ENCODE measurements around the gene OR4F6. TPM values are rescaled to one million over a fixed set of nuclear protein-coding genes. Genes with fewer than 3 reads are reported as not detected.
"Not testable (repeated sequence)": the region's sequence is repeated elsewhere in the genome, so short reads cannot be mapped to it uniquely, and the experiment has no call there.

The OR4F6 gene, protein sequence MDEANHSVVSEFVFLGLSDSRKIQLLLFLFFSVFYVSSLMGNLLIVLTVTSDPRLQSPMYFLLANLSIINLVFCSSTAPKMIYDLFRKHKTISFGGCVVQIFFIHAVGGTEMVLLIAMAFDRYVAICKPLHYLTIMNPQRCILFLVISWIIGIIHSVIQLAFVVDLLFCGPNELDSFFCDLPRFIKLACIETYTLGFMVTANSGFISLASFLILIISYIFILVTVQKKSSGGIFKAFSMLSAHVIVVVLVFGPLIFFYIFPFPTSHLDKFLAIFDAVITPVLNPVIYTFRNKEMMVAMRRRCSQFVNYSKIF
- total RNA-seq = not detected

GRCh38 chr15:101803209-101803608 lies at the start of gene OR4F6:
TSS of gene OR4F6 (plus strand) at chr15:101803509. CDS start at chr15:101805720, 2,211 bp downstream.
- DNase-seq (ENCODE audit: low spot score) = no peak

GRCh38 chr15:101764669-101765339 lies 38.5 kb upstream of the OR4F6 start:
- DNase-seq (ENCODE audit: low spot score) = not testable (repeated sequence)

- not testable (repeated sequence) for DNase-seq (ENCODE audit: low spot score)
Measured at GRCh38 chr15:101765340-101765671, 38.0 kb upstream of the OR4F6 start.

GRCh38 chr15:101765772-101766456 lies 37.4 kb upstream of the OR4F6 start:
- DNase-seq (ENCODE audit: low spot score) = no peak

DNA sequence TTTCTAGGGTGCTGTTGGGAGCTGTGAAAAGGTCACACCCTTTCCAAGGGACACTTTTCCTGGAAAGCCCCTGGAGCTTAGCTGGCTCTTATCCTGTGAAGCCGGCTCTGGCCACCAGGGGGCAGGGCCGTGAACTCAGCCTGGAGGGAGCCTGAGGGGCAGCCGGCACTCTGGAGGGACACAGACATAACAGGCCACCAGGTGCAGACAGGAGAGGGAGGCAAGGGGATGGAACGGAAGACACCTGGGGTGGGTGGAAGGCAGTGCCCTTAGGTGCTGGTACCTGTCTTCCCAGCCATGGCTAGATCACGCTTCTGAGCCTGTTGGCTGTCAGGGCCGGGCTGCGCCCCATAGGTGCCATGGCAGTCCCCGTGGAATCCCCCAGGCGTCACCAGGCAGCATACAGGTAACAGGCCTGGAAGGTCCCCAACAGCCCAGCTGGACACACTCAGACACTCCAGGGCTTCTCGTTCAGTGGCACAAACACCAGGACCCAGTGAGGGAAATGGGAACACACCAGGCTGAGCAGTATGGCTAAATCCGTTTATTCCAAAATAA lies 36.1 kb upstream of the OR4F6 start:
- not testable (repeated sequence) for DNase-seq (ENCODE audit: low spot score)

- DNase-seq (ENCODE audit: low spot score) = no peak
Measured at GRCh38 chr15:101772921-101773320, 30.4 kb upstream of the OR4F6 start.

- no peak for DNase-seq (ENCODE audit: low spot score)
Measured at GRCh38 chr15:101773496-101774100, 29.7 kb upstream of the OR4F6 start.

DNA sequence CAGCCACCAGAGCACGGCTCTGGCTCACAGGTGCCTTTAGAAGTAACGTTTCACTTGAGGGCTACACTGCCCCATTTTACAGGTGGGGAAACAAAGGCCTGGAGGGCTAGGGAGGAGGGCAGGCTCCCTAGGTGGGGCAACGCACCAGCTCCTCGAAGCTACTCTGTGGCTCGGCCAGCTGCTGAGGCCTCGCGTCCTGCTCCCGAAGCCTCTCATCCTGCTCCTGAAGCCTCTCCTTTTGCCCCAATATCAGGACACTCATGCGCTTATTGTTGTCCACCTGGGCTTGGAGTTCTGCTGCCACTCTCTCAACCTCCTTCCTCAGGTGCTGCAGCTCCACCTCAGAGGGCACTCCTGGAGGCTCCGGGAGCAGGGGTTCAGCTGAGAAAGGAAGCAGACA lies 28.2 kb upstream of the OR4F6 start:
- DNase-seq (ENCODE audit: low spot score) = no peak

DNA sequence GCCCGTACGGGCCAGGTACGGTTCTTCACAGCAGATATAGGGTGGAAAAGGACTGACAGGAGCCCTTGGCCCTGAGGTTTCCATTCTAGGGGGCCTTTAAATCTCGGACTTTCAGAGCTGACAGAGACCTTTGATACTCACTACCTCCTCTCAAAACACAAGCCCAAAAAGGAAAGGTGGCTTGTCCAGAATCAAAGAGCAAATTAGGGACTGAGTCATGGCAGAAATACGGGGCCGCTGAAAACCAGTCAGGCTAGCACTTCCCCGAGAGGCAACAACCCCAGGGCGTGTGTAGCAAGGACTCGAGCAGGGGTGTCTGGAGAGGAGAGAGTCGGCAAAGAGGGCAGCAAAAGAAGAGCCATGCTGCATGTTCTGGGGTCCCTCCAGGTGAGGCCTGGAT lies 24.7 kb upstream of the OR4F6 start:
- DNase-seq (ENCODE audit: low spot score) = not testable (repeated sequence)

GRCh38 chr15:101780225-101780624 lies 23.1 kb upstream of the OR4F6 start:
- DNase-seq (ENCODE audit: low spot score) = not testable (repeated sequence)

- DNase-seq (ENCODE audit: low spot score) = no peak
Measured at GRCh38 chr15:101781928-101782327, 21.4 kb upstream of the OR4F6 start.

DNA sequence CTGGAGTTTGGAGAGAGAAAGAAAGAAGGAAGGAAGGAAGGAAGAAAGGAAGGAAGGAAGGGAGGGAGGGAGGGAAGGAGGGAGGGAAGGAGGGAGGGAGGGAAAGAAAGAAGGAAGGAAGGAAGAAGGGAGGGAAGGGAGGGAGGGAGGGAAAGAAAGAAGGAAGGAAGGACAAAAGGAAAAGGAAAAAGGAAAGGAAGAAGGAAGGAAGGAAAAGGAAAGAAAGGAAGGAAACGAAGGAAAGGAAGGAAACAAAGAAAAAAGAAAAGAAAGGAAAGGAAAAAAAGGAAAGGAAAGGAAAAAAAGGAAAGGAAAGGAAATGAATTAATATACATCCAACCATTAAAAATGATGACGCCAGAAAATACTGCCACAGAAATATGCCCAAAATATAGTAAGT lies 18.7 kb upstream of the OR4F6 start:
- DNase-seq (ENCODE audit: low spot score) = no peak

DNA sequence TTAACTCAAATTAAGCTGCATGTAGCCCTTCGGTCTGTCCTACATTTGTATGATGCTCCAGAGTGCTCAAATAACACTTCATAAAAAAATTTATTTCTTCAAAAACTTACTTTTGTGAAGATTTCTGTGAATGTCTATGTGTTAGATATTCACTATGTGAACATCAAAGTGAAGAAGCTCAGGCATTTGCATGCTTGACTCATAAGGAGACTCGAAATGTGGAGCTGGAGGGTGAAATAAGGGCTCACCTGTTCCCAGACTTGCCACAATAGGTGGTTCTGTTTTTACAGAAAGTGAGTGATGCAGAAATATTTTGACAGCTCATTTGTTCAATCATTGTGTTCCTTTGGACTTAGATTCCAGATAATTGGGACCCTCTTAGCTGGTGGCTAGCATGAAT lies 16.9 kb upstream of the OR4F6 start:
- DNase-seq (ENCODE audit: low spot score) = not testable (repeated sequence)

DNA sequence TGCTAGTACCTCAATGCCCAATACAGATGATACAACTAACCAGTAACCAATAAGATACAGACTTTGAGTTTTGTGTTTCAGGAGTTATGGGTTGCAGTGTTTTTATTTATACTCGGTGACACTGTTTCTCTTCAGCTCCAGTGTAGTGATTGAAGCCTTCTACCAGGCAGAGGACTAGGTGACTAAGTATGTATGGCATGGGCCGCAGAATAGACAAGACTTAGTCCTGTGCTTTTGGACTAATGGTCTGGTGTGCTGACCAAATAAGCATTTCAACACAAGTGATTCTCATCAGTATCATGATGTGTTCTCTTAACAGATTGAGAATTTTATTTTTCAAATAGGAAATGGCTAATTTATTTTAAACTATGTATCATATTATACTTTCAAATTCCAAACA lies 15.3 kb upstream of the OR4F6 start:
- not testable (repeated sequence) for DNase-seq (ENCODE audit: low spot score)

- not testable (repeated sequence) for DNase-seq (ENCODE audit: low spot score)
Measured at GRCh38 chr15:101788503-101789269, 14.6 kb upstream of the OR4F6 start.

GRCh38 chr15:101790748-101791147 lies 12.6 kb upstream of the OR4F6 start:
- DNase-seq (ENCODE audit: low spot score) = not testable (repeated sequence)

GRCh38 chr15:101793981-101794380 lies 9.3 kb upstream of the OR4F6 start:
- DNase-seq (ENCODE audit: low spot score) = not testable (repeated sequence)

GRCh38 chr15:101795455-101795854 lies 7.9 kb upstream of the OR4F6 start:
- no peak for DNase-seq (ENCODE audit: low spot score)

DNA sequence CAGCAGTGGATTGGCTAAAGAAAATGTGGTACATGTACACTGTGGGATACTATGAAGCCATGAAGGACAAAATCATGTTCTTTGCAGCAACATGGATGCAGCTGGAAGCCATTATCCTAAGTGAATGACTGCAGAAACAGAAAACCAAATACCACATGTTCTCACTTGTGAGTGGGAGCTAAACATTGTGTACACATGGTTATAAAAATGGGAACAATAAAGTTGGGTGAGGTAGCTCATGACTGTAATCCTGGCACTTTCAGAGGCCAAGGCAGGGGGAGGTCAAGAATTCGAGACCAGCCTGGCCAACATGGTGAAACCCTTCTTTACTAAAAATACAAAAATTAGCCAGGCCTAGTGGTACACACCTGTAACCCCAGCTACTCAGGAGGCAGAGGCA lies 3.6 kb upstream of the OR4F6 start:
- DNase-seq (ENCODE audit: low spot score) = no peak

GRCh38 chr15:101801048-101801447 lies 2.3 kb upstream of the OR4F6 start:
- DNase-seq (ENCODE audit: low spot score) = no peak

- no peak for DNase-seq (ENCODE audit: low spot score)
Measured at GRCh38 chr15:101803676-101804075, 367 bp downstream of the OR4F6 start.

Data from ureter (tissue), 1 donor.